Measurements from ENCODE around the gene NCBP3. TPM values are rescaled to one million over a fixed set of nuclear protein-coding genes. Genes with fewer than 3 reads are reported as not detected.

Gene NCBP3
- total and polyA plus RNA-seq, 2 of the 4 experiments (the other 2 are of a cell fraction) = 10.8 to 13.5 TPM

- Histone ChIP-seq H4K20me1 (ENCODE audit: insufficient read depth, low read length) (no peaks in the 10 kb centered on the region), H2AK9ac (replicated peaks; ENCODE audit: low read depth, low read length, poor library complexity) (peak overlapping the region; percentile 82), H3K23ac (ENCODE audit: low read depth, low read length) (no peak overlapping the region), H3K36me3 (ENCODE audit: control insufficient read depth, insufficient read depth, low read length) (peaks cover 13% of the 10 kb centered on the region; the same call in 1 of the 2 replicates), H2BK15ac (ENCODE audit: low read depth, low read length) (no peak overlapping the region), H2BK120ac (ENCODE audit: low read depth, low read length) (no peak overlapping the region), H2AK5ac (ENCODE audit: low read depth, low read length) (no peak overlapping the region), H3K4me3 (ENCODE audit: insufficient read depth, low read depth, low read length) (no peak overlapping the region), H3K79me1 (ENCODE audit: low read depth in 1 of 2, low read length in 2 of 2) (no peaks in the 10 kb centered on the region), H3K18ac (ENCODE audit: low read depth, low read length) (no peak overlapping the region), H3K4me2 (ENCODE audit: low read depth, low read length) (no peak overlapping the region), H2BK20ac (ENCODE audit: low read depth, low read length) (no peak overlapping the region), H2AFZ (replicated peaks; ENCODE audit: low read length, poor library complexity) (peak overlapping the region; percentile 21), H4K5ac (ENCODE audit: low read depth, low read length) (no peak overlapping the region), H3K4ac (ENCODE audit: low read depth, low read length) (no peak overlapping the region), H4K91ac (ENCODE audit: insufficient read depth, low read depth, low read length) (no peak overlapping the region), H3K27ac (ENCODE audit: insufficient read depth, low read length) (no peak overlapping the region), H3K56ac (ENCODE audit: extremely low read depth, insufficient read depth, low read length) (no peak overlapping the region), H2BK5ac (ENCODE audit: low read depth, low read length, poor library complexity, severe bottlenecking) (no peak overlapping the region), H3K27me3 (ENCODE audit: control insufficient read depth, insufficient read depth, low read length) (no peaks in the 10 kb centered on the region), H3K9me3 (ENCODE audit: control insufficient read depth, insufficient read depth, low read length) (no peaks in the 10 kb centered on the region), H3K14ac (replicated peaks; ENCODE audit: low read depth, low read length) (no peak overlapping the region), H3K9me1 (ENCODE audit: insufficient read depth, low read length) (no peaks in the 10 kb centered on the region), H3K9ac (ENCODE audit: low read depth, low read length) (no peak overlapping the region), H4K8ac (ENCODE audit: low read depth in 2 of 2, low read length in 2 of 2) (no peak overlapping the region), H3K4me1 (ENCODE audit: control insufficient read depth, insufficient read depth, low read length) (no peaks in the 10 kb centered on the region)
- TF ChIP-seq ELK1 (IDR thresholded peaks at IDR 0.05; ENCODE audit: borderline replicate concordance, low read depth, low read length) (no peak), CEBPB (IDR thresholded peaks at IDR 0.05; ENCODE audit: low read depth, low read length) (no peak), POLR2A (IDR thresholded peaks at IDR 0.05; ENCODE audit: low read depth, low read length) (no peak), RAD21 (IDR thresholded peaks at IDR 0.05; ENCODE audit: low read length) (no peak), FOS (IDR thresholded peaks at IDR 0.05; ENCODE audit: low read depth, low read length) (no peak), RFX5 (IDR thresholded peaks at IDR 0.05; ENCODE audit: low read depth, low read length) (no peak), CHD1 (IDR thresholded peaks at IDR 0.05; ENCODE audit: low read depth, low read length) (no peak), MAZ (IDR thresholded peaks at IDR 0.05; ENCODE audit: borderline replicate concordance, low read depth, low read length) (no peak), MXI1 (IDR thresholded peaks at IDR 0.05; ENCODE audit: borderline replicate concordance, low read depth, low read length) (no peak), NFE2L2 (IDR thresholded peaks at IDR 0.05; ENCODE audit: low read depth, low read length) (no peak), USF2 (IDR thresholded peaks at IDR 0.05; ENCODE audit: low read depth, low read length) (no peak), RCOR1 (IDR thresholded peaks at IDR 0.05; ENCODE audit: insufficient replicate concordance, low read length) (no peak), BHLHE40 (IDR thresholded peaks at IDR 0.05; ENCODE audit: low read depth, low read length) (no peak), CTCF (conservative IDR thresholded peaks at IDR 0.05; ENCODE audit: low read depth, low read length) (no peak), SMC3 (IDR thresholded peaks at IDR 0.05; ENCODE audit: low read depth, low read length) (no peak)
- 59% methylated on average over 10 of the region's 17 CpGs; no CpG with 5 or more reads in 1 of the 2 experiments for WGBS, 2 experiments (ENCODE audit: extremely low coverage in 2 of 2, insufficient read length in 1 of 2)
- POLR2A ChIA-PET (ENCODE audit: unreplicated experiment) = no interaction called here
- no TSS peak for BruUV-seq (replicated peaks)
- CTCF ChIA-PET = no interaction called here
- intact Hi-C loops (cut with micrococcal nuclease) = loop anchor here (10.0 kb wide), 1 partner anchor 208 kb away; no protein-coding TSS in a partner anchor
- dilution Hi-C loops (cut with HindIII; ENCODE audit: low sequenced_read_pairs, unreplicated experiment) = no loop called here
- ATAC-seq (ENCODE audit: low read depth) (no peak), DNase-seq (no peak)
- in situ Hi-C loops (cut with MboI; ENCODE audit: low sequenced_read_pairs) = no loop called here
These were observed 21.1 kb upstream of the NCBP3 start for GRCh38 chr17:3867106-3867505.

Data from IMR-90 (cell line).